HepG2 (cell line): Measurements from ENCODE around the gene CAPN2. TPM values are rescaled to one million over a fixed set of nuclear protein-coding genes. Genes with fewer than 3 reads are reported as not detected.

Experiments
- ATAC-seq: fragments of 200-7000 bp; cut with Tn5 transposase; 3 replicates; pipeline ENCODE4 v1.9.1; 2020; ENCODE audit warnings: mild to moderate bottlenecking, moderate library complexity
- BruUV-seq: library from RNA; stranded (reverse); fragments of 400-500 nt; replicated peaks from 2 replicates; lab custom pipeline; 2021; lab: Mats Ljungman, UMichigan
- CTCF ChIA-PET: fragments of 300-600 bp; formaldehyde crosslinking; extraction: SDS; loops from one replicate; lab custom pipeline; 2021; ENCODE audit warnings: low total read pairs, inconsistent platforms, low intra/inter-chr PET ratio; lab: Yijun Ruan, JAX
- POLR2A ChIA-PET: fragments of 350-600 bp; sonication (Branson Sonifier 250); formaldehyde crosslinking; loops from one replicate; lab custom pipeline; 2020; ENCODE audit warnings: antibody characterized with exemption, inconsistent platforms; lab: Yijun Ruan, JAX
- DNase-seq: peaks from one replicate; pipeline ENCODE4 v3.0.0-alpha.2; 2015; ENCODE audit warnings: low spot score
- FAIRE-seq: peaks from 3 replicates; lab custom pipeline; 2011; peaks lifted over from hg19 to GRCh38; lab: Jason Lieb, UNC
- H2AFZ ChIP-seq: one replicate; pipeline ENCODE4 v1.6.1; 2011; ENCODE audit warnings: low read length, inconsistent platforms
- H3K27ac ChIP-seq: fragments of 300-600 bp; 3 replicates; pipeline ENCODE4 v1.8.0; 2011; ENCODE audit warnings: mixed run types, mild to moderate bottlenecking, mixed read lengths, low read length, inconsistent platforms; ENCODE audit not compliant: insufficient read depth; ENCODE audit errors: extremely low read length
- H3K27me3 ChIP-seq, 2 experiments: fragments of 200-600 bp in 1 of 2; 2 replicates in 1 of 2; 3 replicates in 1 of 2; pipeline versions ENCODE4 v1.6.0 to v1.8.0; 2011; ENCODE audit warnings: low read length in 2 of 2, mild to moderate bottlenecking in 2 of 2, moderate library complexity in 2 of 2, inconsistent platforms in 1 of 2; ENCODE audit not compliant: insufficient read depth in 2 of 2, control insufficient read depth in 1 of 2
- H3K36me3 ChIP-seq, 2 experiments: fragments of 200-600 bp in 1 of 2; replicated peaks in 1 of 2; 2 replicates in 1 of 2; 3 replicates in 1 of 2; pipeline versions ENCODE4 v1.5.1 to v1.8.0; 2011; ENCODE audit warnings: low read length in 2 of 2, inconsistent platforms in 1 of 2; ENCODE audit not compliant: insufficient read depth in 2 of 2, control insufficient read depth in 1 of 2
- H3K4me1 ChIP-seq: 2 replicates; pipeline ENCODE4 v1.5.1; 2012; ENCODE audit warnings: low read length, inconsistent platforms; ENCODE audit not compliant: insufficient read depth
- H3K4me2 ChIP-seq: 2 replicates; pipeline ENCODE4 v1.6.0; 2011; ENCODE audit warnings: low read depth, low read length, inconsistent platforms
- H3K4me3 ChIP-seq, 3 experiments: fragments of 200-600 bp in 1 of 3; sonication (generic), shearing (Covaris generic) in 1 of 3; replicated peaks in 1 of 3; 2 replicates each; pipeline ENCODE4 v1.5.1; 2011 to 2016; ENCODE audit warnings: low read length in 3 of 3, inconsistent platforms in 2 of 3, low read depth in 2 of 3, mild to moderate bottlenecking in 2 of 3, control low read depth in 1 of 3, mixed read lengths in 1 of 3; ENCODE audit not compliant: insufficient read depth in 1 of 3
- H3K79me2 ChIP-seq: one replicate; pipeline ENCODE4 v1.6.1; 2011; ENCODE audit warnings: low read length, inconsistent platforms; ENCODE audit not compliant: insufficient read depth
- H3K9ac ChIP-seq: 2 replicates; pipeline ENCODE4 v1.6.0; 2011; ENCODE audit warnings: mild to moderate bottlenecking, low read depth, low read length, inconsistent platforms; ENCODE audit not compliant: insufficient read depth
- H3K9me3 ChIP-seq: 2 replicates; pipeline ENCODE4 v1.5.1; 2012; ENCODE audit warnings: mild to moderate bottlenecking, low read length
- H4K20me1 ChIP-seq: 2 replicates; pipeline ENCODE4 v1.6.0; 2011; ENCODE audit warnings: inconsistent platforms, mild to moderate bottlenecking, low read length, moderate library complexity; ENCODE audit not compliant: insufficient read depth
- ARID2 ChIP-seq: sonication (generic); formaldehyde crosslinking; IDR thresholded peaks from 2 replicates; pipeline ENCODE4 v1.8.1; 2022; ENCODE audit warnings: mild to moderate bottlenecking, missing genetic modification reagents, borderline replicate concordance
- CENPBD1 ChIP-seq: sonication (generic); formaldehyde crosslinking; IDR thresholded peaks from 2 replicates; pipeline ENCODE4 v1.8.0; 2022; ENCODE audit warnings: missing genetic modification reagents, low read depth, mild to moderate bottlenecking, borderline replicate concordance
- FOSL1 ChIP-seq: sonication (generic); formaldehyde crosslinking; IDR thresholded peaks from 2 replicates; pipeline ENCODE4 v1.9.0; 2021; ENCODE audit warnings: missing genetic modification reagents, borderline replicate concordance
- HMGXB4 ChIP-seq, 2 experiments: sonication (generic) in 1 of 2; formaldehyde crosslinking in 1 of 2; IDR thresholded peaks; 2 replicates each; pipeline versions ENCODE4 v1.4.0 to v1.6.1; 2018 to 2020; ENCODE audit warnings: missing genetic modification reagents in 2 of 2, borderline replicate concordance in 1 of 2, low read depth in 1 of 2, mild to moderate bottlenecking in 1 of 2, missing biosample characterization in 1 of 2
- IRF9 ChIP-seq: sonication (generic); formaldehyde crosslinking; IDR thresholded peaks from 2 replicates; pipeline ENCODE4 v1.8.0; 2022; ENCODE audit warnings: missing genetic modification reagents, mild to moderate bottlenecking, borderline replicate concordance
- JUND ChIP-seq: sonication (generic); formaldehyde crosslinking; IDR thresholded peaks from 2 replicates; pipeline ENCODE4 v1.8.0; 2022; ENCODE audit warnings: mild to moderate bottlenecking, missing genetic modification reagents
- NONO ChIP-seq, 2 experiments: fragments of 450-650 bp in 1 of 2; sonication (generic) in 1 of 2; formaldehyde crosslinking in 1 of 2; IDR thresholded peaks in 1 of 2; conservative IDR thresholded peaks in 1 of 2; 2 replicates each; pipeline versions ENCODE4 v1.6.1 to v1.8.0; 2017 to 2022; ENCODE audit warnings: mild to moderate bottlenecking in 1 of 2, missing genetic modification reagents in 1 of 2, moderate library complexity in 1 of 2
- SALL2 ChIP-seq: sonication (generic); formaldehyde crosslinking; IDR thresholded peaks from 2 replicates; pipeline ENCODE4 v1.8.1; 2023; ENCODE audit warnings: mild to moderate bottlenecking, missing genetic modification reagents, inconsistent platforms
- SUZ12 ChIP-seq: fragments of 150-350 bp; IDR thresholded peaks from 2 replicates; pipeline ENCODE4 v1.6.1; 2014; ENCODE audit warnings: low read depth, low read length
- TBP ChIP-seq: sonication (generic); formaldehyde crosslinking; IDR thresholded peaks from 2 replicates; pipeline ENCODE4 v1.5.0; 2020; ENCODE audit warnings: missing genetic modification reagents
- ZFAT ChIP-seq: sonication (generic); formaldehyde crosslinking; conservative IDR thresholded peaks from 2 replicates; pipeline ENCODE4 v1.8.1; 2023; ENCODE audit warnings: missing genetic modification reagents, inconsistent platforms
- ZNF101 ChIP-seq: sonication (generic); formaldehyde crosslinking; IDR thresholded peaks from 2 replicates; pipeline ENCODE4 v1.4.0; 2020; ENCODE audit warnings: mild to moderate bottlenecking, low read depth, missing genetic modification reagents, borderline replicate concordance
- ZNF382 ChIP-seq: sonication (generic); formaldehyde crosslinking; IDR thresholded peaks from 2 replicates; pipeline ENCODE4 v1.5.0; 2020; ENCODE audit warnings: missing genetic modification reagents, mild to moderate bottlenecking, borderline replicate concordance
- ZNF512 ChIP-seq: sonication (generic); formaldehyde crosslinking; IDR thresholded peaks from 2 replicates; pipeline ENCODE4 v1.4.0; 2020; ENCODE audit warnings: mild to moderate bottlenecking, missing genetic modification reagents
- ZNF709 ChIP-seq: sonication (generic); formaldehyde crosslinking; IDR thresholded peaks from 2 replicates; pipeline ENCODE4 v1.5.0; 2020; ENCODE audit warnings: mild to moderate bottlenecking, missing genetic modification reagents
- ZNF746 ChIP-seq: sonication (generic); formaldehyde crosslinking; IDR thresholded peaks from 2 replicates; pipeline ENCODE4 v1.8.0; 2022; ENCODE audit warnings: mild to moderate bottlenecking, missing genetic modification reagents
- ZNF879 ChIP-seq: sonication (generic); formaldehyde crosslinking; IDR thresholded peaks from 2 replicates; pipeline ENCODE4 v1.8.1; 2023; ENCODE audit warnings: missing genetic modification reagents
- ZSCAN12 ChIP-seq: sonication (generic); formaldehyde crosslinking; IDR thresholded peaks from 2 replicates; pipeline ENCODE4 v1.9.0; 2021; ENCODE audit warnings: mild to moderate bottlenecking, missing genetic modification reagents
- WGBS: methylation state at CpG from one replicate; pipeline ENCODE4 v1.1.6; 2017; ENCODE audit warnings: low lambda C conversion rate; 5-methylcytosine and 5-hydroxymethylcytosine counted together
- in situ Hi-C: cut with HindIII; loops from 2 replicates; pipeline ENCODE4 v1.10.0; 2017; ENCODE audit warnings: low pct_unique_long_range_greater_than_20kb; ENCODE audit not compliant: extremely low pct_ligation_motif_present
- intact Hi-C: fragments of 100-400 bp; cut with micrococcal nuclease; formaldehyde crosslinking; loops from one replicate; pipeline ENCODE4 v1.10.0; 2022; ENCODE audit not compliant: unreplicated experiment
- polyA plus RNA-seq, 8 experiments: library from polyadenylated mRNA; depleted of rRNA in 3 of 8; stranded (reverse) in 7 of 8; unstranded in 1 of 8; fragments of >200 nt; fragmentation: Illumina TruSeq in 4 of 8; extraction: Trizol in 4 of 8; gene quantifications; 2 replicates each; pipeline versions ENCODE4 v1.2.1 to v1.2.3, GENCODE V29; 2011 to 2016; ENCODE audit warnings: low read depth in 4 of 8, missing spikeins in 1 of 8, mixed read lengths in 1 of 8; ENCODE audit not compliant: insufficient read depth in 1 of 8
- total RNA-seq, 5 experiments: library from RNA; depleted of rRNA; stranded (reverse); fragments of >200 nt; fragmentation: Illumina TruSeq; extraction: Trizol; gene quantifications; 2 replicates each; pipeline ENCODE4 v1.2.3, GENCODE V29; 2016; ENCODE audit warnings: low read depth in 1 of 5

CAPN2 gene
- total and polyA plus RNA-seq, 2 of the 13 experiments (the other 11 are each of a cell fraction or from before 2014, with no cell fraction given) = 6.2 to 7.4 TPM

- Histone ChIP-seq H3K4me2 (no peak overlapping the region; the same call in 1 of the 2 replicates), H3K79me2 (no peaks in the 10 kb centered on the region), H4K20me1 (no peaks in the 10 kb centered on the region), H2AFZ (no peak overlapping the region), H3K36me3 (no peaks in the 10 kb centered on the region), H3K27ac (no peak overlapping the region), H3K4me3 (no peak overlapping the region), H3K27me3 (peaks cover 0 to 60% of the 10 kb centered on the region in 2 experiments; a peak in 4 of 5 replicates), H3K4me1 (peaks cover 44% of the 10 kb centered on the region), H3K9me3 (no peaks in the 10 kb centered on the region), H3K9ac (no peak overlapping the region)
- ChIA-PET POLR2A (no interaction called here), CTCF (no interaction called here)
- no peak for DNase-seq
- intact Hi-C loops (loop anchor here (10.0 kb wide), 1 partner anchor 140 kb away; the partner anchor contains the start of gene TP53BP2), in situ Hi-C loops (no loop called here)
- WGBS = 30% methylated on average over 7 of the region's 8 CpGs
- FAIRE-seq = no peak
- BruUV-seq = no TSS peak
- ATAC-seq = no peak
- TF ChIP-seq SUZ12 (no peak), FOSL1 (CRISPR knock-in tag) (no peak), HMGXB4 (CRISPR knock-in tag; IDR thresholded peaks at IDR 0.05; ENCODE audit: borderline replicate concordance in 1 of 2, low read depth in 1 of 2) (no peak), ZNF746 (CRISPR knock-in tag) (no peak), JUND (CRISPR knock-in tag) (no peak), TBP (no peak), ZNF382 (CRISPR knock-in tag) (no peak), ARID2 (no peak), ZNF709 (no peak), ZNF512 (CRISPR knock-in tag) (no peak), ZNF101 (CRISPR knock-in tag) (no peak), ZNF879 (CRISPR knock-in tag) (no peak), ZSCAN12 (CRISPR knock-in tag) (no peak), ZFAT (no peak), CENPBD1 (CRISPR knock-in tag) (no peak), SALL2 (CRISPR knock-in tag) (no peak), IRF9 (CRISPR knock-in tag) (no peak), NONO (IDR thresholded peaks at IDR 0.05) (no peak), NONO (CRISPR knock-in tag; conservative IDR thresholded peaks at IDR 0.05) (no peak)
These were observed 7.1 kb upstream of the CAPN2 start for GRCh38 chr1:223704921-223705878.
